Keratinocyte (primary cell): ENCODE measurements around the gene KCNMA1.

Experiments
- EZH2 ChIP-seq: IDR thresholded peaks from one replicate; pipeline ENCODE4 v1.6.1; 2012; ENCODE audit warnings: inconsistent platforms, mild to moderate bottlenecking, low read length, moderate library complexity
- TF ChIP-seq, protein P1 (sequence below), 3 experiments: IDR thresholded peaks in 1 of 3; conservative IDR thresholded peaks in 1 of 3; optimal IDR thresholded peaks in 1 of 3; 2 replicates in 2 of 3; 3 replicates in 1 of 3; pipeline versions ENCODE3 to v1.5.1; 2011; ENCODE audit warnings: low read length in 3 of 3, mild to moderate bottlenecking in 3 of 3, moderate library complexity in 2 of 3, control low read depth in 1 of 3, inconsistent platforms in 1 of 3; ENCODE audit not compliant: insufficient read depth in 2 of 3; ENCODE audit errors: extremely low read depth in 1 of 3

DNA sequence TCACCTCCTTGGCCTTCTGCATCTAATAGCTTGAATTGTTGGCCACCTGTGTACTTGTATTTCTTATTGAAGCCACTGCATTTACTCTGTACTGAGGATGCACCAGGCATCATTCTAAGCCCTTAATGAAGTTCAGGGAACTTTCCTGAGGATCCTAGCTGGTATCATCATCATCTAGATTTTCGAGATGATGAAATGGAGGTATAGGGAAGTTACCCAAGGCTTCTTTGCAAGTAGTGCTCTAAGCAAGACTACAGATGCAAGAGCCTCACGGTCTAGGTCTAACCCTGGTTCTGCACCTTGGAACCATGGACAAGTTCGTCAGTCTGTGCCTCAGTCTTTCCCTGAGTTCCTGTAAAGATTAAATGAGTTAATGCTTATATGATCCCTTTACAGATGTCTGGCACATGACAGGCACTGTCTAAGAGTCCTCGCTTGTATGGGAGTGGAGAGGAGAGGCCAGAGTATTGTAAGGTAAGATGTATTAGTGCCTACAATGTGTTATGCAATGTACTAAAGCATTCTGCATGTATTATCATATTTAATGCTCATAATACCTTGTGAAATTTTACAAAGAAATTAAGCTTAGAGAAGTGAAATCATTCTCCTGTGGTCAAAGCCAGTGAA, 145.1 kb downstream of the KCNMA1 start:
- TF ChIP-seq, protein P1, sequence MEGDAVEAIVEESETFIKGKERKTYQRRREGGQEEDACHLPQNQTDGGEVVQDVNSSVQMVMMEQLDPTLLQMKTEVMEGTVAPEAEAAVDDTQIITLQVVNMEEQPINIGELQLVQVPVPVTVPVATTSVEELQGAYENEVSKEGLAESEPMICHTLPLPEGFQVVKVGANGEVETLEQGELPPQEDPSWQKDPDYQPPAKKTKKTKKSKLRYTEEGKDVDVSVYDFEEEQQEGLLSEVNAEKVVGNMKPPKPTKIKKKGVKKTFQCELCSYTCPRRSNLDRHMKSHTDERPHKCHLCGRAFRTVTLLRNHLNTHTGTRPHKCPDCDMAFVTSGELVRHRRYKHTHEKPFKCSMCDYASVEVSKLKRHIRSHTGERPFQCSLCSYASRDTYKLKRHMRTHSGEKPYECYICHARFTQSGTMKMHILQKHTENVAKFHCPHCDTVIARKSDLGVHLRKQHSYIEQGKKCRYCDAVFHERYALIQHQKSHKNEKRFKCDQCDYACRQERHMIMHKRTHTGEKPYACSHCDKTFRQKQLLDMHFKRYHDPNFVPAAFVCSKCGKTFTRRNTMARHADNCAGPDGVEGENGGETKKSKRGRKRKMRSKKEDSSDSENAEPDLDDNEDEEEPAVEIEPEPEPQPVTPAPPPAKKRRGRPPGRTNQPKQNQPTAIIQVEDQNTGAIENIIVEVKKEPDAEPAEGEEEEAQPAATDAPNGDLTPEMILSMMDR (optimal IDR thresholded peaks at IDR 0.05 in 1 of 3, IDR thresholded peaks at IDR 0.05 in 1 of 3, conservative IDR thresholded peaks at IDR 0.05 in 1 of 3; ENCODE audit: extremely low read depth in 1 of 3, insufficient read depth in 2 of 3, low read length in 3 of 3), result no peak
- TF ChIP-seq EZH2, result no peak
